GM18870 (cell line): ENCODE measurements around the gene TCOF1.

Experiments
- ATAC-seq: cut with Tn5 transposase; IDR thresholded peaks from one replicate; pipeline ENCODE4 v1.9.1; 2021; ENCODE audit warnings: moderate library complexity; ENCODE audit not compliant: unreplicated experiment

The TCOF1 gene

DNA sequence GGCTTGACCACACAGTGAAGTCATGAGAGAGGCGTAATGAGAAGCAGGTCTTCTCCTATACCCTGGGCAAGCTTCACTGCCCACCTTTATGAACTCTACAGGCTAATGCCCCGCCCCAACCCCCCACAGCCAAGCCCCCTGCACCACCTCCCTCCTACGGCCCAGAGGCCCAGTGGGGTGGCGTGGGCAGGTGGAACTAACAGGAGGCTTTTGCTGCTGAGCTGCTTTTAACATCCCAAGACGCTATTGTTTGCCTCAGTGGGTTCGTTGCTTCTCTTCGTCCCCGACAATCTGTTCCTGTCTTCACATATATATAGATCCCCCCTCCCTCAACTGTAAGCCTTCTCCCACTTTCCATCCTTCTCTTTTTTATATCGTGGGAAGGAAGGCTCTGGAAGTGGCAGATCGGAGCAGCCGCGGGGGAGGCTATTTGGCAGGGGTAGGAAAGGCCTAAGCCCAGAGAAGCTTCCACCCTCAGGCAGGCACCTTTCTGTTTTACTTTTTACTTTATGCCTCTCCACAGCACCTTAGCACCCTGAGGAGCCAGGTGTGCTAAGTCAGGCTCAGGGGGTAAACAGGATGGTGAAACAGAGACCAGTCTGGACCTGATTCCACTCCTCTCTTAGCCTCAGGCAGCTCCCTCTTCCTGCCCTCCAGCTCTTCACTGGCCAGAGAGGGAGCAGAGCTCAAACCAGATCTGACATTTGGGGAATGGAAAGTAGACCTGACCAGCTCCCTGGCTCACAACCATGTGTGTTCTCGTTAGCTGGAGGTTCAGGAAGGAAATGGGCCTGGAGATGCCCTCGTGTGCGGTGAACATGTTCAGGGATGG, 28.7 kb downstream of the TCOF1 start:
- no peak for ATAC-seq

DNA sequence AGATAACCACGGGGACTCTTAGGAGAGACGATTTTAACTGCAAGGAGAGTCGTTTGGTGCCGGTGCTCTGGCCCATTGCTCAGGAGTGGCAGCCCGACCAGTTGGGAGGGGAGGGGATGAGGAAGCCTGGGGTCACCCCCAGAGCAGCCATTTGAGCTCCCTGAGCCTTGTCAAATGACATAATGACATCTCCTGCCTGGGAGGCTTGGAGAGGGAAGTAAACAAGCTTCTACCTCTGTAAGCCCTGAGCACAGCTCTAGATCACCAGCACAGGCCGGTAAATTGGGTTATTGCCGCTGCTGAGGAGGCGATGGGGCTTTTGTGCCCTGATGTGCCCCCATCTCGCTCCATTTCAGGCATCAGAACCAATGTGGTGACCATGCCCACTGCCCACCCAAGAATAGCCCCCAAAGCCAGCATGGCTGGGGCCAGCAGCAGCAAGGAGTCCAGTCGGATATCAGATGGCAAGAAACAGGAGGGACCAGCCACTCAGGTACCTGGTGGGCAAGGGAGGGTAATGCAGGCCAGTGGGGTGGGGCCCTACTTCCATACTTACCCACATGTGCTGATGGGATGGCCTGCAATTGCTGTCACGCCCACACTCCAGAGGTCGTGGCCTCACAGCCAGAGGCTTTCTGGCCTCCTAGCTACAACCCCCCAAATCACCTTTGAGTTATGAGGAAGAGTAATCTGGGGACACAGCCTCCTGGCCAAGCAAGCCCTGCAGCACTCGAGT, 32.2 kb downstream of the TCOF1 start:
- ATAC-seq, result no peak

GRCh38 chr5:150391064-150391834, 33.8 kb downstream of the TCOF1 start:
- no peak for ATAC-seq

- ATAC-seq, result no peak
These were observed 34.5 kb downstream of the TCOF1 start for GRCh38 chr5:150391986-150392385.

- no peak for ATAC-seq
These were observed 35.2 kb downstream of the TCOF1 start for GRCh38 chr5:150392680-150393079.

- no peak for ATAC-seq
These were observed 35.7 kb downstream of the TCOF1 start for GRCh38 chr5:150393096-150393645.

GRCh38 chr5:150394131-150394530, 36.6 kb downstream of the TCOF1 start:
- ATAC-seq, result peak; percentile 50

GRCh38 chr5:150394912-150395687, 37.6 kb downstream of the TCOF1 start:
- no peak for ATAC-seq

DNA sequence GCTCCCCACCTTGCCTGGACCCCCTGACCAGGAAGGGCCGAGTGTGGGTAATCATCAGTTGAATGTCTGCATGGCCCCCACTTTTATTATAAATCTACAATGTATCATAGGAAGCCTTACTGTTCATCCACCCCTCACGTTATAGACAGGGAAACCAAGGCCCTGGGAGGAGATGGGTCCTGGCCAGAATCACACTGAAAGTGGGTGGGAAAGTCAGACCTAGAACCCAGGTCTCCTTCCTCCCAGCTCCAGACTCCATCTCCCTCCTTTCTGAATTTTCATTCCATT, 38.1 kb downstream of the TCOF1 start:
- ATAC-seq, result no peak

DNA sequence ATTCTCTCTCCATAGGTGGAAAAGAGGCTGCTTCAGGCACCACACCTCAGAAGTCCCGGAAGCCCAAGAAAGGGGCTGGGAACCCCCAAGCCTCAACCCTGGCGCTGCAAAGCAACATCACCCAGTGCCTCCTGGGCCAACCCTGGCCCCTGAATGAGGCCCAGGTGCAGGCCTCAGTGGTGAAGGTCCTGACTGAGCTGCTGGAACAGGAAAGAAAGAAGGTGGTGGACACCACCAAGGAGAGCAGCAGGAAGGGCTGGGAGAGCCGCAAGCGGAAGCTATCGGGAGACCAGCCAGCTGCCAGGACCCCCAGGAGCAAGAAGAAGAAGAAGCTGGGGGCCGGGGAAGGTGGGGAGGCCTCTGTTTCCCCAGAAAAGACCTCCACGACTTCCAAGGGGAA, 38.8 kb downstream of the TCOF1 start:
- ATAC-seq, result no peak

DNA sequence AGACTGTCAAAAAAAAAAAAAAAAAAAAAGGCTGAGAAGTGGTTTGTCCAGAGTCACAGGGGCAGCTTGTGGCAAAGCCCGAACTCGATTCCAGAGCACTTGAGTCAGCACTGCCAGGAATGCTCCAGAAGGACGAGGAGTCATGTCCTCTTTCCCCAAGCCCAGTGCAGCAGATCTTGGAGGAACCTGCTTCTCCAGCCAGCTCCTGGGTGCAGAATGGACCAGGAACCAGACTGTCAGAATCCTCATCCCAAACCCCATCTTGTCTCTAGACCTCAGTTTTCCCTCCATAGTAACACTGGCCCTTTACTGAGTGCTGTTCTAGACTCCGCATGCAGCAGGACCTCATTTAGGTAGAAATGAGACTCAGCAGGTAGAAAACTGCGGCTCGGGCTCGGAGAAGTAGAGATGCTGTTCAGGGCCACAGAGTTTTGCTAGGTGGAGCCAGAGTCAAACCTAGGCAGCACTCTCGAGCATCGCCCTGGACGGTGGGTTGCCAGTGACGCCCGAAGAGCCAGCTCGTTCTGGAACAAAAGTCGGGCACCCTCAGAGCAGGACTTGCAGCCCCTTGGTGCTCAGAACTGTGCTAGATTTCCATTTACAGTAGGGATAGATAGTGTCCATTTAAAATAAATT, 39.8 kb downstream of the TCOF1 start:
- ATAC-seq, result no peak

GRCh38 chr5:150397782-150398721, 40.6 kb downstream of the TCOF1 start:
- ATAC-seq, result no peak

GRCh38 chr5:150398722-150399523, 41.4 kb downstream of the TCOF1 start:
- peak; percentile 54 for ATAC-seq

GRCh38 chr5:150399524-150400211, 42.2 kb downstream of the TCOF1 start:
- ATAC-seq, result peak; percentile 7

DNA sequence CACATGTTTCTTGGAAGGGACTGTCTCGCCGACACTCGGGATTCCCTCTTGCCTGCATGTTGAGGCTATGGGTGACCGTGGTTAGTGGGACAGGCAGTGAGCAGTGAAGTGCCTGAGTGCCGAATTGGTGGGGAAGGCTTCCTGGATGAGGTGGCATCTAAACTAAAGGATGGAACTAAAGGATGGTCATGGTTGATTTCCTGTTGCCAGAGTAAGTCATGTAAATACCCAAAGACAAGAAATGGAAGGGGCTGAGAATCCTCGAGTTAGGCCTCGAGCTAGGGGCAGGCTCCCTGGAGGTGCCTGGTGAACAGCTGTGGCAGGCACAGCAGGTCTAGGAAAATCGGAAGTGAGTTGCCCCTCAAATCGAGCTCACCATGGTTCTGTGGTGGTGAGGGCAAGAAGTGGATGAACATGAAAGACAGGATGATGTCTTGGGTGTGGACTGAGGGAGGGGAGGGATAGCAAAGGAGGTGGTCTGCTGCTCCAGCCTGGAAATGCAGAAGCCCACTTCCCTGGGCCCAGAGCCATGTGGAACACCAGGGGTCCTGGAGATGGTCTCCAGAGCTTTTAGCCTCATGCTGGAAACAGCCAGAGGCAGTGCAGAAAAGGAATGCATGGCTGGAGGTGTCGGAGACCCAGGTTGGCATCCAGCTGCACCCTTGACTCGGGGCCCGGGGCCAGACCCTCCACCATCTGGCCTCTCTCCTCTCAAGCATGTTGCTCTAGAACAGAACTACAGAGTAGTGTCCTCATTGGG, 43.0 kb downstream of the TCOF1 start:
- ATAC-seq, result no peak

DNA sequence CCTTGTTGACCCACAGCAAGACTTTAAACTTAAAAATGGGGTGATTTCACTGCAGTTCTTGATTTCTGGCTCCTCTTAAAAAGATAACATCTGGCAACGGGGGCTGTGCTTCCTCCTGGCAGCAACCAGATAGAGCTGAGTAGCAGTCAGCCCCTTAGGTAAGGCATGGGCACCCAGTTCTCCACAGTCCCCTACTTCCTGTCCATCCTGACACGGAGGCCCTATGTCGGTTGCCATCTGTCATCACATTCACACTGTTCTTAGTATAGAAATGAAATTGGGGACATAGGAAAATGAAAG, 43.5 kb downstream of the TCOF1 start:
- ATAC-seq, result no peak
